ENCODE data around the gene IGF2BP3.

The IGF2BP3 gene

GRCh38 chr7:23260371-23260770 is 209.9 kb downstream of the IGF2BP3 start:
- no peak for DNase-seq (ENCODE audit: low read depth)

All from stimulated activated CD4-positive, alpha-beta T cell treated with anti-CD3 and anti-CD28 coated beads, Interleukin-2, amount 100 ng/mL, for 4 hours (primary cell).